NCI-H2196 treated with DMSO at 0.1 percent for 48 hours (cell line): Measurements from ENCODE around the gene AIP.
"Not testable (repeated sequence)": the region's sequence is repeated elsewhere in the genome, so short reads cannot be mapped to it uniquely, and the experiment has no call there.

Experiments used
- DNase-seq: peaks from one replicate; lab custom pipeline; 2025; ENCODE audit not compliant: unreplicated experiment; lab: John Stamatoyannopoulos, UW

AIP gene

GRCh38 chr11:67448220-67448609, 34.6 kb upstream of the AIP start:
- no peak for DNase-seq

DNA sequence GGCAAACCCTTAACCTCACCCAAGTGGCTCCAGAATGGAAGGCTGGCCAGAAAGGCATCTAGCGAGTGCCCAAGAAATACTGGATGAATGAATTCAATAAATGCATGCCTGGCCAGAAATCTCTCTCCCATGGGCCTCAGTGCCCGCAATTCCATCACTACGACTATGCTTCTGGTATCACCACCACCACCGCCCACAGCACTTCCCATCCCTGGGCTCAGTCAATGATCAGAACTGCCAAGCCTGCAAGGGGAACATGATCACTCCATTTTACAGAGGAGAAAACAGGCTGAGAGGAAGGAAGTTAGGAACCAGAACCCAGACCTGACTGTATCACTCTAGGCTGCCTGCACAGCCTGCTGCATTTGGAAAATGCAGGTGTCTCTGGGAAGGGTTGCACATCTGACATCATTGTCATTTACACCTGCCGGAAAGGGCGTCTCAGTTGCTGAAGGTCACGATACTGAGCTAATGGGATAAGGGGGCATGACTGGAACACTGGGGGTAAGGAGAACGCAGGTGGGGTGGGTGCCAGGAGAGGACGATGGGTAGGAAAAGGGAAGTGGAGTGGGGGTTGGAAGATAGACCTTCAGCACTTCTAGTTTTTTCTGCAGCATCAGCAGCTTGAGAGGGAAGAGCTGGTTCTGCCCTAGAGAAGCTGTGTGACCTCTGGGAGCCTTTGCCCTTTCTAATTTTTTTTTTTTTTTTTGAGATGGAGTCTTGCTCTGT, 33.5 kb upstream of the AIP start:
- DNase-seq, result no peak

DNA sequence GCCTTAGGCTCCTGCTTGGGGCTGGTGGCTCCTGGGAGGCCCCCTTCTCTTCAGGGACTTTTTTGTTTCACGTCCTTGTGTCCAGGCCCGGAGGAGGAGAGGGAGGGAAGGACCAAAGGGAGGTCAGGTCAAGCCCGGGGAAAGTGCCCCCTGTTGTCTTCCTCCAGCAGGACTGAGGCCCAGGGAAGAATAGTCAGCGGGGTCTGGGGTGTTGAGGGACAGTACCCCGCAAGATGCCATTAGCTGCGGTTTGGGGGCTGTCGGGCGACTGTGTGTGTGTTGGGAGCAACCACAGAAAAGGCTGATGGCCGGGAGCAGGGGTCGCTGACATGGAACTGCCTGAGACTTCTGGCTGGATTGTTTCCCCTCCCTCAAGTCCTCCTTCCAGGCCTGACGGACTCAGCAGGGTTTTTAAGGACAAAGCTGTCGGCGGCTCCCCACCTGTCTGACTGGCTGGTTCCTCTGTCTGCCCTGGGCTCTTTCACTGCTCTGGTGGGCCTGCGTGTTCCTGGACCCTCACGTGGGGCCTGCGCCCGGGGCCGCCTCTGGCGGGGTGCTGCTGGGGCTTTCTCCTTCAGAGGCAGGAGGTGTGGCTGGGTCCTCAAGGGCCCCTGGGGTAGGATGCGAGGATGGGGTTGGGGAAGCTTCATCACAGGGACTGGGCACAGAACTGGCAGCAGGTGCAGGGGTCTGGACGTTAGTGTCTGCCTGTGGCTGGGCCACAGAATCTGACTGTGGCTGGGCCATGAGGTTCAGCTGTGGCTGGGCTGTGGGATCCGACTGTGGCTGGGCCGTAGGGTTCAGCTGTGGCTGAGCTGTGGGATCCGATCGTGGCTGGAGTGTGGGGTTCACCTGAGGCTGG, 31.8 kb upstream of the AIP start:
- DNase-seq, result no peak

DNA sequence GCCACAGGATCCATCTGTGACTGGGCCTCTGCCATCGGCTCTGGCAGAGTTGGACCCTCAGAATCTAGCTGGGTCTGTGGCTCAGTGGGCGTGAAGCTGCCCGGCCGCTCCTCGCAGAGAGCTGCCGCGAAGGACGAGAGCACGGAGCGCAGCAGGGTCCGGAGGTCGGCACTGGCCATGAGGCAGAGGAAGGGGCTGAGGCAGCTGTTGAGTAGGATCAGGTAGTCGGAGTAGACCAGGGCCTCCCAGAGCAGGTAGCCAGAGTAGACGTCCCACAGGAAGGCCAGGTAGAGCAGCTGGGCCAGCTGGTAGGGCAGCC, 31.2 kb upstream of the AIP start:
- DNase-seq, result no peak

DNA sequence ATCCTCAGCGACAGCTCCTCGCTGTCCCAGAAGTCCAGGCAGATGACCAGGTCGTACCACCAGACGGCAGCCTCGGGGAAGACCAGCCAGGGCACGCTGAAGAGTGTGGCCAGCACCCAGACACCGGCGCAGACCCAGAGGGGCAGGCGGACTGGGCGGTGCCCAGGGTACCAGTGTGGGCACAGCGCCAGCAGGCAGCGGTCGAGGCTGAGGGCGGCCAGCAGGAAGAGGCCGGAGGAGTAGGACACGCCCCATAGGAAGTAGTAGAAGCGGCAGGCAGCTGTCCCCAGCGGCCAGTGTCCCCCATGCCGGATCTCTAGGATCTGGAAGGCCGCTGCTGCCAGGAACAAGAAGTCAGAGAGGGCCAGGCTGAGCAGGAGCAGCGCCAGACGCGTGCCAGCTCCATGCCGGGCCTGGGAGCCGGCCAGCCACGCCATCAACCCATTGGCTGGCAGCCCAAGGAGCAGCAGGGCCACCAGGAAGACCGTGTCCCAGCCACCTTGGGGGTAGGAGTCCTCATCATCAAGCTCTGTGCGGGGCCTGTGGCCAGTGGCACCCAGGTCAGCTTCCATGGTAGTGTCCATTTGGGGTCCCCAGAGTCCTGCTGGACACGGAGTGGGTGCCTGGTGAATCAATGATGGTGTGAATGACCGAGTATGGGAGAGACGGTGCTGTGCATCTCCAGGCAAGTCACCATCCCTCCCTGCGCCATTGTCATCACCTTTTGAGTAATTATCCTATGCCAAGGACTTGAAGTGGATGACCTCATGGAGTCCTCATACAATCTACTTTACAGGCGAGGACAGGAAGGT, 30.5 kb upstream of the AIP start, which contains the start of gene GPR152:
Gene GPR152, minus strand, starts transcription at position 589 of the 812 bp plus-strand sequence. Its CDS starts 5 bp downstream, at position 584.
- peak; percentile 55 for DNase-seq

DNA sequence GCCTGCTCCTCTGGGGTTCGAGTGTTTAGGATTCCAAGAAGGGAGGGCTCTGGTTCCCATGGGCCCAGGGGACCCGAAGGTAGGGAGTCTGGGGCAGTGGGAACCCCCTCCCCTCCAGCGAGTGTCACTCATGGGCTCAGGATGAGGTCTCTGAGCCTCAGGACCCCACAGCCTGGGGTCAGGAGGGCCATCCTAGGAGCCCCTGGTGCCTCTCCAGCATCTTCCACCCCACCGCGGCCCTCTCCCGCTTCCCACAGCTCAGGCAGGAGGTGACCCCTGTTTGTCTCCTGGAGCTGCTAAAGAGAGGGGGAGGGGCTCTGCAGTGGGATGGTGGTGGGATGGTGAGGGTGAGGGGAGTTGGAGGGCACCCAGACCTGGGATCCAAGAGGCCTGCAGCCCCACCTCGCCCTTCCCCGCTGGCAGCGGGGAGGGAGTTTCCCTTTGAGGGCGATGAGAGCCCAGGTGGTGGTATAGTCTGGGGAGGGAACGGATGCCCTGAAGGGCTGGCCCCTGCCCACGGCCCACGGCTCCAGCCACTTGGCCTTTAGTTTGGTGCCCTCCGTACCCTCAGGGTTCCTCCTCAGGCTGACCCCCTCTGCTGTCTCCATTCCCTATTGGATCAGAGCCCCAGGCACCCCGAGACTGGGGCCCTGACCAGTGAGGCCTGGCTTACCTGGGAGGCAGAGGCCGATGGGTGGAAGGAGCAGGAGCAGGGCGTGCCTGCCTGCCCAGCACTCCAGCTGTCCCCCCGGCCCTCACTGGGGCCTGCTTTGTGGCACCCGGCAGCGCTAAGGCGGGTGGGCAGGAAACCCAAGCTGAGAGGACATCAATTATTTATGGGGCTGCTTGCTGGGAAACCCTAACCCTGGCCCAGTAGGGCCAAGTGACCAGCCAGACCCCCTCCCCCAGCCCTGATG, 28.8 kb upstream of the AIP start:
- DNase-seq, result no peak

DNA sequence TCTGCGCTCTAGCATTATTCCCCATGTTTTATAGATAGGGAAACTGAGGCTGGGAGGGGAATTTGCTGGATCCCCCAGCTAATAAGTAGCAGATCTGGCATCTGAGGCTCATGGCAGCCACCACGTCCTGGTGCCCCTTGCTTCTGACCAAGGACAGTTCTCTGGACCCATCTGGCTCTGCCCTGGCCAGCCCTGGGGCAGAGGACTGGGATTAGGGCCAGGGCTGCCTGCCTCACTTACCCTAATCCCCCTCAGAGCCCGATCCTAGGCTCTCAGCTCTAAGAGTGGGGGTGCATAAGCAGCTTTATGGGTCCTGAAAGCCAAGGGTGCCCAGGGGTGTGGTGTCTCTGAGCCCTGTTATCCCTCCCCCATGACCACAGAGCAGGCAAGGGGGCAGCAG, 27.8 kb upstream of the AIP start, which contains the start of gene CABP4:
Gene CABP4, plus strand, starts transcription at position 301 of the 400 bp plus-strand sequence. Its CDS starts 70 bp downstream, at position 371.
- DNase-seq, result no peak

DNA sequence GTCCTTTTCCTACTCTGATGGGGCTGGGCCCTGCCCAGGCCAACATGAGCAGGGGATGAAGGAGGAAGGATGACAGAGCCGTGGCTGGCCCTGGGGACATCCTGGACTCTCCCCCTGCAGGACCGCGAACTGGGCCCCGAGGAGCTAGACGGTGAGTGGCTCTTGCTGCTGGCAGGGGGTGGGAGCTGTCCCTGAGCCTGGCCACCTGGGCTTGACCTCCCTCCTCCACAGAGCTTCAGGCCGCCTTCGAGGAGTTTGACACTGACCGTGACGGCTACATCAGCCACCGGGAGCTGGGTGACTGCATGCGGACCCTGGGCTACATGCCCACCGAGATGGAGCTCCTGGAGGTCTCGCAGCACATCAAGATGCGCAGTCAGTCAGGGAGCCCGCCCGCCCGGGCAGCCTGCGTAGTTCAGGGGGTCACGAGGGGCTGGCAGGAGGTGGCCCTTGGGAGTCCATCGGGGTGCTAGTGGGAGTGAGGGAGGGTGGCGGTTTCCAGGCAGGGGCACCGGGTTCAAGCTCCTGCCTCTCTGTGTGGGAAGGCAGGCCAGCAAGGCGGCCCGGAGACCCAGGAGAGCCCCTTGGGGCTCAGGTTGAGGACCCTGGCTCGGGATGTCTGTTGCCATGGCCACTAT, 26.6 kb upstream of the AIP start:
- no peak for DNase-seq

- no peak for DNase-seq
These were observed 25.4 kb upstream of the AIP start for GRCh38 chr11:67457453-67457852.

GRCh38 chr11:67458266-67458665, 24.6 kb upstream of the AIP start:
- DNase-seq, result no peak

DNA sequence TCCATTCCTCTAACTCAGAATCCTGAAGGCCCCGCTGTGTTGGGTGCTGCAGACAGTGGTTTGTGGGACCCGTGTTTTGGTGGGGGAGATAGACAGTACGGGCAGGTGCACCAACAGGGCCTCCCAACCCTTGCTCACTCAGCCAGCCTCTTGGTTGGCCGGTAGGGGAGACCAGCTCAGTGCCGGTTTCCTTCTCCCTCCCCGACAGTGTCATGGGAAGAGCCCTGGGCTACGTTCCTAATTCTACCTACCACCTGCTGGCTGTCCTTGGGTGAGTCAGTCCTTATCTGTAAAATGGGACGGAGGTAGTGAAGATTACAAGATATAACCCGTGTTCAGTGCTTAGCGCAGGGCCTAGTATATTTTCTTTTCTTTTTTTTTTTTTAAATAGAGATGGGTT, 19.6 kb upstream of the AIP start:
- no peak for DNase-seq

DNA sequence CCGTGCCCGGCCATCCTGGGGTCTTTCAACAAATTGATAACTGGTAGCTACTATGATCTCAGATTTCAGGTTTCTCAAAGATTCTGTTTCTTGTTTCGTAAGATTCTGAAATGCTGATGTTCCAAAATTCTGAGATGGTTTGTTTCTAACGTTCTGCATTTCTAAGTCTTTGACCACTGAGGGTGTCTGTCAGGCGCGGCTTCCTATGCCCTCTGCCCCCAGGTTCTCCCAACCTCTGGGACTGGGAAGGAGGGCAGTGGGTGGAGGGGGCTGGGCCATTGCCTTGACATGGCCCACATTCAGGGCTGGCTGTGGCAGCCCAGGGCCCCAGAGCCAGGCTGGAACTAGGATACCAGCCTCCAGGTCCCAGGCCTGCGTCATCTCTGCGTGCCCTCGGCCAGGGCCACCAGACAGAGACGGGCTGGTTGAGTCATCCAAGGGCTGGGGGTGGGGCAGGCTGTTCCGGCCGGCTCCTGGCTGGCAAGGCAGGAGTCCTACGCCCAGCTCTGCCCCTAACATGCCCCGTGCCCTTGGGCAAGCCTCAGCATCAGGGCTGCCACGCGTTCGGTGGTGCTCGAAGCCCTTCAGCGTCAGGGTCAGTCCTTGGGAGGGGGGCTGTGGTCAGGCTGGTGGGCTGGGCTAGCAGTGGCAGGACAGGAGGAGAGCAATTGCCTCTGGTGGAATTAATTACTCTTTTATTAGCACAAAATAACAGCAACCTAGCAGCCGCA, 19.0 kb upstream of the AIP start:
- no peak for DNase-seq

GRCh38 chr11:67464411-67465188, 18.2 kb upstream of the AIP start:
- peak; percentile 87 for DNase-seq

- no peak for DNase-seq
These were observed 17.7 kb upstream of the AIP start for GRCh38 chr11:67465189-67465510.

DNA sequence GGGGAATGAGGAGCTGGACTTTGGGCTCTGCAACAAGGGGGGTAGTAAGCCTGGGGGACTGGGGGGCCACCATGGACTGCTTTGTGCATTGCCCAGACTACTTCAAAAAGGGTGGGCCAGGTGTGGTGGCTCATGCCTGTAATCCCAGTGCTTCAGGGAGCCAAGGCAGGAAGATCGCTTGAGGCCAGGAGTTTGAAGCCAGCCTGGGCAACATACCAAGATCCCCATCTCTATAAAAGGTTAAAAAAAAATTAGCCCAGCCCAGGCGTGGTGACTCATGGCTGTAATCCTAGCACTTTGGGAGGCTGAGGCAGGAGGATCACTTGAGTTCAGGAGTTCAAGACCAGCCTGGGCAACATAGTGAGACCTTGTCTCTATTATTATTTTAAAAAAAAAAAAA, 17.3 kb upstream of the AIP start:
- not testable (repeated sequence) for DNase-seq

DNA sequence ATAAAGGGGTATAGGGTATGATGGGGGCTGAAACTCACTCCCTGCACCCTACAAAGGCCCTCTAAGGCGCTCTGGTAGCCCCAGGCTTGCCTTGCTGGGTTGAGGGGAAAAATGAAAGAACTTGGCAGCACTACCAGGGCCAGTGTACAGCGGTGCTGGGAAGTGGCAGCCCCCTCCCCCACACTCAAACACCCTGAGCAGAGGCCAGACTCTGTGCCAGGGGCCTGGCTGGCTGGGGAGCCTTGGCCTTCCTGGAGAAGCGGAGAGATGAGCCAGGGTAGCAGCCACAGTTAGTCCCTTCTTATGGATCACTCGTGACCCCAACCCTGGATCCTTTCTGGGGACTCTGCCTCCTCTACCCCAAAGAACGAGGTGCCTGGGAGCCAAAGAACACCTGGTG, 16.5 kb upstream of the AIP start:
- no peak for DNase-seq

DNA sequence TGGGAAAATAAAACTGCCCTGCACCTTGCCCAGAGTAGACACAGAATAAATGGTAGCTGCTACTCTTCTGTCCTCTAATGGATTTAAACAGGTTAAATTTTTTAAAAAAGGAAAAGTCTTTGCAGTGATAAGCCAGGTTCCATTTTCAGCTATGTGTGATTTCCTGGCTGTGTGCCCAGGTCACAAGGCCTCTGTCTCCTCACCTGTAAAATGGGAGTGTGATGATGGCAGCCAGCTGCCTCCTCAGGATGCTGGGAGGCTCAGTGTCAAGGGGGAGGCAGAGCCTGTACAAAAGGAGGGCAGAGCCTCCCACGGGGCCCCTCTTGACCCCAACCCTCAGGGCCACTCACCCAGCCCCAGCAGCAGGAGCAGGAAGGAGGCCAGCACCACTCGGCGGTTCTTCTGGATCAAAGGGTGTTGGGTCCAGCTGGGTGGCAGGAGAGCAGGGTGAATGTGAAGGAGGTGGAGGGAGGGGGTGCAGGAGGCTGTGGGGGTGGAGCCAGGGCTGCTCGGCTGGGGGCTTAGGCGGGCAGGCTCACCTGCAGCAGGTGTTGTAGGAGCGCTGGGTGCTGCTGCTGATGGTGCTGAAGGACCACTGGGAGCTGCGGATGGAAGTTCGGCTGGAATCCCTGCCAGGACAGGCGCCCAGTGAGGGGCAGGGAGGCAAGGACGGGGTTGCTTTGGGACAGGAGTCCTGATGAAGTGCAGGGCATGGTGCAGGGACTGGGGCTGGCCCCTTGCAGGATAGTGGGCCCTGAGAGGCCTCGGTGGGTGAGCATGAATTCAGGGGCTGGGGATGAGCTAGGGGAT, 15.7 kb upstream of the AIP start:
- no peak for DNase-seq

DNA sequence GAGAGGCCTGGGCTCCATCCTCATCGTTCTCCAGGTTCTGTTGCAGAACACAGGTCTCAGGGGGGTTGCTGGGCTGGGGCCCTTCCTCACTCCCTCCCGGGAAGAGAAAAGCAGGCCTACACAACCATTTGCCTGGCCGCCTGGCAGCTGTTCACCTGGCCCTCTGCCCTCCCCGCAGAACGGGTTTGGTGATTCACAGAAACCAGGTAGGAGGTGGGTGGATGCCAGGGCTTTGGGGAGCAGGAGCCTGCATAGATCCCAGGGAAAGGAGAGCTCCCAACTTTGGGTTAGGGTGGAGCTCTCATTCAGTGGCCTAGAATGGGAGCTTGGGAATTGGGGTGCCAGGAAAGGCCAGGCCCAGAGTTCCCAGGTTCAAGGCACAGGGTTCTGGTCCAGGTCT, 14.8 kb upstream of the AIP start:
- peak; percentile 20 for DNase-seq
